Hair follicular keratinocyte (primary cell): Measurements from ENCODE around the gene CEP192. TPM values are rescaled to one million over a fixed set of nuclear protein-coding genes. Genes with fewer than 3 reads are reported as not detected.

Experiments
- total RNA-seq: library from RNA; depleted of rRNA; stranded (reverse); fragments of >200 nt; gene quantifications from 2 replicates; pipeline ENCODE4 v1.2.3, GENCODE V29; 2015

The CEP192 gene
- total RNA-seq, result 14.4 and 15.5 TPM in 2 replicates

GRCh38 chr18:12990967-12991820 is at the start of gene CEP192:
CEP192 (plus strand) TSS chr18:12991362; CDS start chr18:12999425, 8,063 bp downstream.

GRCh38 chr18:12947285-12948049 is 43.7 kb upstream of the CEP192 start, which contains the start of gene SEH1L:
SEH1L (plus strand) TSS chr18:12948011; CDS start chr18:12948122, 111 bp downstream.

Other genes starting within 250 kb of the CEP192 start
- 35.4 and 47.3 TPM in 2 replicates for gene PTPN2, start 107.1 kb upstream of the CEP192 start, total RNA-seq
- 30.2 and 41.5 TPM in 2 replicates for gene SEH1L, start 43.4 kb upstream of the CEP192 start, total RNA-seq
- gene LDLRAD4, start 227.4 kb downstream of the CEP192 start, total RNA-seq, result not detected in 2 replicates